Activated CD8-positive, alpha-beta T cell treated with anti-CD3 and anti-CD28 coated beads for 36 hours (primary cell): ENCODE results near the gene PMEPA1. TPM values are rescaled to one million over a fixed set of nuclear protein-coding genes. Genes with fewer than 3 reads are reported as not detected.

ENCODE experiments used
- ATAC-seq: fragments of 200-7000 bp; cut with Tn5 transposase; one replicate; pipeline ENCODE4 v1.10.0; 2021; ENCODE audit warnings: mild to moderate bottlenecking, moderate library complexity
- CTCF ChIA-PET: fragments of 350-600 bp; sonication (Branson Sonifier 250); formaldehyde crosslinking; loops from one replicate; lab custom pipeline; 2021; ENCODE audit warnings: antibody characterized with exemption; lab: Charles Lee
- POLR2A ChIA-PET: fragments of 350-600 bp; sonication (Branson Sonifier 250); formaldehyde crosslinking; loops from one replicate; lab custom pipeline; 2021; ENCODE audit warnings: antibody characterized with exemption; lab: Charles Lee
- DNase-seq: peaks from one replicate; pipeline ENCODE4 v3.0.0-alpha.2; 2020
- H3K27ac Mint-ChIP-seq: one replicate; pipeline ENCODE4 v1.8.0; 2021; ENCODE audit warnings: mild to moderate bottlenecking, mixed read lengths
- H3K27me3 Mint-ChIP-seq: one replicate; pipeline ENCODE4 v1.8.0; 2021; ENCODE audit warnings: mixed read lengths
- H3K36me3 Mint-ChIP-seq: one replicate; pipeline ENCODE4 v1.8.0; 2021; ENCODE audit warnings: low read depth, mixed read lengths
- H3K4me1 Mint-ChIP-seq: one replicate; pipeline ENCODE4 v1.8.0; 2021; ENCODE audit warnings: low read depth, mixed read lengths
- H3K4me3 Mint-ChIP-seq: one replicate; pipeline ENCODE4 v1.8.0; 2021; ENCODE audit warnings: mild to moderate bottlenecking, moderate library complexity, mixed read lengths
- H3K9me3 Mint-ChIP-seq: one replicate; pipeline ENCODE4 v1.8.0; 2021; ENCODE audit warnings: mixed read lengths
- CTCF ChIP-seq: fragments of 200-600 bp; IDR thresholded peaks from one replicate; pipeline ENCODE4 v1.8.0; 2022; ENCODE audit warnings: antibody characterized with exemption, mild to moderate bottlenecking
- intact Hi-C: fragments of 100-400 bp; cut with micrococcal nuclease; formaldehyde crosslinking; loops from one replicate; pipeline ENCODE4 v1.10.0; 2022
- total RNA-seq, 2 experiments: library from RNA; stranded (reverse); gene quantifications; one replicate each; pipeline ENCODE4 v1.2.3, GENCODE V29; 2021

PMEPA1 gene
- total RNA-seq, 2 experiments from 2014 or later = 1.7 to 2.0 TPM

GRCh38 chr20:57661746-57662455 is 47.9 kb downstream of the PMEPA1 start:
- peaks cover 32% of the 10 kb centered on the region for H3K4me1 Mint-ChIP-seq
- DNase-seq = no peak
- TF ChIP-seq CTCF = no peak

GRCh38 chr20:57660922-57661745 is 48.7 kb downstream of the PMEPA1 start:
- no peak for TF ChIP-seq CTCF
- DNase-seq (no peak), ATAC-seq (no peak)
- POLR2A ChIA-PET = no interaction called here
- Mint-ChIP-seq H3K27ac (no peak overlapping the region), H3K27me3 (no peaks in the 10 kb centered on the region), H3K36me3 (peaks cover 2% of the 10 kb centered on the region), H3K4me3 (no peak overlapping the region), H3K9me3 (no peaks in the 10 kb centered on the region), H3K4me1 (peaks cover 32% of the 10 kb centered on the region)
- CTCF ChIA-PET = no interaction called here
- intact Hi-C loops = no loop called here

More at GRCh38 chr20:57661746-57662455, 47.9 kb downstream of the PMEPA1 start:
- H3K27me3 Mint-ChIP-seq = no peaks in the 10 kb centered on the region
- ChIA-PET CTCF (no interaction called here), POLR2A (no interaction called here)
- intact Hi-C loops = no loop called here
- no peak overlapping the region for H3K4me3 Mint-ChIP-seq
- no peak overlapping the region for H3K27ac Mint-ChIP-seq
- no peak for ATAC-seq
- H3K9me3 Mint-ChIP-seq = no peaks in the 10 kb centered on the region
- H3K36me3 Mint-ChIP-seq = peaks cover 2% of the 10 kb centered on the region

- Mint-ChIP-seq H3K27ac (peak overlapping the region; percentile 49), H3K9me3 (no peaks in the 10 kb centered on the region), H3K4me1 (peaks cover 32% of the 10 kb centered on the region), H3K4me3 (no peak overlapping the region), H3K27me3 (no peaks in the 10 kb centered on the region), H3K36me3 (peaks cover 2% of the 10 kb centered on the region)
- ChIA-PET CTCF (interaction anchor here (1.5 kb wide), 1 partner anchor 21 kb away, joined by 5 read pairs; no protein-coding TSS in a partner anchor), POLR2A (interaction anchor here (0.9 kb wide), 1 partner anchor 63 kb away, joined by 3 read pairs; no protein-coding TSS in a partner anchor)
- ATAC-seq (no peak), DNase-seq (no peak)
- TF ChIP-seq CTCF = no peak
- intact Hi-C loops = no loop called here
Measured at GRCh38 chr20:57660181-57660921, 49.5 kb downstream of the PMEPA1 start.

- Mint-ChIP-seq H3K36me3 (peaks cover 2% of the 10 kb centered on the region), H3K27ac (no peak overlapping the region), H3K9me3 (no peaks in the 10 kb centered on the region), H3K4me1 (peaks cover 32% of the 10 kb centered on the region), H3K27me3 (no peaks in the 10 kb centered on the region), H3K4me3 (no peak overlapping the region)
- POLR2A ChIA-PET = interaction anchor here (0.9 kb wide), 2 partner anchors 51 to 64 kb away, joined by 3 to 4 read pairs; no protein-coding TSS in a partner anchor
- CTCF ChIA-PET = interaction anchor here (1.2 to 1.5 kb wide), 2 partner anchors 22 to 63 kb away, joined by 3 to 5 read pairs; no protein-coding TSS in a partner anchor
- TF ChIP-seq CTCF = no peak
- intact Hi-C loops = loop anchor here (10.0 kb wide), 1 partner anchor 55 kb away; no protein-coding TSS in a partner anchor
- DNase-seq (no peak), ATAC-seq (no peak)
Measured at GRCh38 chr20:57659517-57660180, 50.2 kb downstream of the PMEPA1 start.
